ENCODE results near the gene GPRC5B. TPM values are rescaled to one million over a fixed set of nuclear protein-coding genes. Genes with fewer than 3 reads are reported as not detected.

The GPRC5B gene
- total and polyA plus RNA-seq, 2 of the 8 experiments (the other 6 are each of a cell fraction or from before 2014, with no cell fraction given), result 106 to 160 TPM

DNA sequence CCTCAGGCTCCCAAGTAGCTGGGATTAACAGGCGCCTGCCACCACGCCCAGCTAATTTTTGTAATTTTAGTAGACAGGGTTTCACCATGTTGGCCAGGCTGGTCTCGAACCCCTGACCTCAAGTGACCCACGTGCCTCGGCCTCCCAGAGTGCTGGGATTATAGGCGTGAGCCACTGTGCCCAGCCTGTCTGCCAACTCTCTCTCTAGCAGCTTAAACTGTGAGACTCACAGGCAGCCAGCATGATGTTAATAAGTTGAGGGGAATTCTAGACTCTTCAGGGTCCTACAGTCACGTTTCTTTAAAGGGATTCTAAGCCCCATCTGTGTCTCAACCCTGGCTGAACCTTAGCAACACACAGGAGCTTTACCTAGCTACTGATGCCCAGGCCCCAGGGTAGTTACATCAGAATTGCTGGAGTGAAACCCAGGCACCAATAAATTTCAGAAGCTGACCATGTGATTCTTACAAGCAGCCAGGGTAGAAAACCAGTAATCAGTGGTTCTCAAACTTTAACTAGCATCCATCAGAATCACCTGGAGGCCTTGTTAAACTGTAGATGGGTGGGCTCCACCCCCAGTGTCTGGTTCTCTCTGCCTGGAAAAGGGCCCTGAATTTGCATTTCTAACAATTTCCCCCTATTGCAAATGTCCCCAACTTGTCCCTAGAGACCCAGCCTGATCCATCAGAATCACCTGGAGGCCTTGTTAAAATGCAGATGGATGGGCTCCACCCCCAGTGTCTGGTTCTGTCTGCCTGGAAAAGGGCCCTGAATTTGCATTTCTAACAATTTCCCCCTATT lies 30.7 kb downstream of the GPRC5B start:
- H2BK15ac ChIP-seq (ENCODE audit: low read length), result no peak overlapping the region
- H3K79me2 ChIP-seq (ENCODE audit: control insufficient read depth in 1 of 2, insufficient read depth in 2 of 2, low read length in 2 of 2), result peaks cover 0 to 3% of the 10 kb centered on the region in 2 experiments; a peak in 1 of 4 replicates
- peaks cover 5 to 30% (median 7%) of the 10 kb centered on the region in 4 experiments; a peak in 6 of 8 replicates for H3K36me3 ChIP-seq (ENCODE audit: control insufficient read depth in 2 of 4, insufficient read depth in 4 of 4, low read length in 3 of 4)
- no peaks in the 10 kb centered on the region for H4K20me1 ChIP-seq (replicated peaks in 1 of 2; ENCODE audit: control insufficient read depth in 1 of 2, insufficient read depth in 2 of 2, low read length in 2 of 2)
- H2BK120ac ChIP-seq (replicated peaks; ENCODE audit: low read depth, low read length), result no peak overlapping the region
- TF ChIP-seq JUND (IDR thresholded peaks at IDR 0.05; ENCODE audit: low read length), result no peak
- no peak for TF ChIP-seq ZNF274 (IDR thresholded peaks at IDR 0.05; ENCODE audit: borderline replicate concordance, extremely low read depth, low read length)
- TF ChIP-seq YY1 (IDR thresholded peaks at IDR 0.05; ENCODE audit: low read depth, low read length), result no peak
- TF ChIP-seq BCL11A (IDR thresholded peaks at IDR 0.05; ENCODE audit: low read depth in 2 of 2, low read length in 2 of 2), result no peak
- no peak for TF ChIP-seq FOSL1 (IDR thresholded peaks at IDR 0.05; ENCODE audit: insufficient read depth, low read depth, low read length)
- no peak for TF ChIP-seq TEAD4 (IDR thresholded peaks at IDR 0.05; ENCODE audit: low read depth, low read length)
- TF ChIP-seq CBX8 (IDR thresholded peaks at IDR 0.05; ENCODE audit: borderline replicate concordance, low read depth, low read length), result no peak
- H2AK5ac ChIP-seq (ENCODE audit: low read depth, low read length), result no peak overlapping the region
- H2AFZ ChIP-seq (ENCODE audit: low read length), result no peak overlapping the region
- H3K27me3 ChIP-seq (replicated peaks in 1 of 4; ENCODE audit: control insufficient read depth in 3 of 4, extremely low read depth in 1 of 4, insufficient read depth in 3 of 4, low read length in 3 of 4), result no peaks in the 10 kb centered on the region
- H2BK5ac ChIP-seq (ENCODE audit: low read depth, low read length), result no peak overlapping the region; the same call in 1 of the 2 replicates
- H2BK12ac ChIP-seq (ENCODE audit: low read depth, low read length), result 0 out of 2 replicates have a peak overlapping the region, but pooled peaks have one; percentile 19
- H3K4me3 ChIP-seq (ENCODE audit: extremely low read depth in 1 of 4, insufficient read depth in 2 of 4, low read depth in 3 of 4, low read length in 4 of 4), result no peak overlapping the region
- H3K9me3 ChIP-seq (ENCODE audit: insufficient read depth in 2 of 2, low read depth in 1 of 2, low read length in 1 of 2), result no peaks in the 10 kb centered on the region
- no peak overlapping the region for H4K8ac ChIP-seq (ENCODE audit: extremely low read depth, insufficient read depth, low read length)
- peak overlapping the region; percentile 5 to 28; a peak in 1 of 4 replicates for H3K4me2 ChIP-seq (ENCODE audit: insufficient read depth in 1 of 2, low read depth in 2 of 2, low read length in 2 of 2)
- ChIA-PET POLR2A (ENCODE audit: partially characterized antibody) (interaction anchor here (0.6 to 7.5 kb wide), 12 partner anchors 9 to 153 kb away, joined by 3 to 42 read pairs (median 4); partner anchors contain the start of gene GPRC5B), CTCF (ENCODE audit: partially characterized antibody) (interaction anchor here (0.9 to 1.6 kb wide), 5 partner anchors 9 to 239 kb away, joined by 3 to 8 read pairs (median 4); no protein-coding TSS in a partner anchor)
- FAIRE-seq (no peak), DNase-seq (ENCODE audit: low read depth in 1 of 2, low spot score in 2 of 2) (no peak)
- H3K14ac ChIP-seq (ENCODE audit: insufficient read length), result no peak overlapping the region
- peaks cover 7 to 37% (median 29%) of the 10 kb centered on the region in 4 experiments for H3K4me1 ChIP-seq (replicated peaks in 1 of 4; ENCODE audit: control insufficient read depth in 3 of 4, insufficient read depth in 4 of 4, low read length in 3 of 4)
- no peak overlapping the region; the same call in 1 of the 2 replicates for H2BK20ac ChIP-seq (ENCODE audit: low read length)
- no peak overlapping the region for H3K27ac ChIP-seq (ENCODE audit: low read depth, low read length)
- H4K5ac ChIP-seq (ENCODE audit: insufficient read length, low read depth, low read length), result no peak overlapping the region
- H3K18ac ChIP-seq (ENCODE audit: extremely low read depth, low read length), result peak overlapping the region; percentile 95; the same call in 1 of the 2 replicates
- no peaks in the 10 kb centered on the region for H3K23me2 ChIP-seq (ENCODE audit: low read depth, low read length)
- H3K4ac ChIP-seq (replicated peaks; ENCODE audit: insufficient read length, low read depth, low read length), result no peak overlapping the region
- no peak overlapping the region for H3K56ac ChIP-seq (replicated peaks; ENCODE audit: insufficient read length, low read depth, low read length)
- H3K23ac ChIP-seq (ENCODE audit: insufficient read length), result no peak overlapping the region
- H3K9ac ChIP-seq (replicated peaks in 1 of 4; ENCODE audit: extremely low read depth in 1 of 4, low read depth in 3 of 4, low read length in 3 of 4), result no peak overlapping the region
- 62% methylated on average over 7 of the region's 7 CpGs; no CpG with 5 or more reads in 1 of the 2 experiments for WGBS, 2 experiments (ENCODE audit: extremely low coverage in 1 of 2, insufficient coverage in 1 of 2, insufficient read length in 1 of 2, insufficient replicate concordance in 2 of 2, low coverage in 1 of 2, low lambda C conversion rate in 2 of 2, missing lambda C conversion rate in 1 of 2)
- H3K79me1 ChIP-seq (ENCODE audit: low read depth, low read length), result no peaks in the 10 kb centered on the region; the same call in 1 of the 2 replicates
- H4K91ac ChIP-seq (replicated peaks; ENCODE audit: insufficient read length, low read length), result no peak overlapping the region
